Measurements from ENCODE around the gene POLR1B. TPM values are rescaled to one million over a fixed set of nuclear protein-coding genes. Genes with fewer than 3 reads are reported as not detected.
"Not testable (repeated sequence)": the region's sequence is repeated elsewhere in the genome, so short reads cannot be mapped to it uniquely, and the experiment has no call there.

POLR1B gene
- total and polyA plus RNA-seq, 5 donors: 3.1 to 13.8 (median 10.2) TPM

DNA sequence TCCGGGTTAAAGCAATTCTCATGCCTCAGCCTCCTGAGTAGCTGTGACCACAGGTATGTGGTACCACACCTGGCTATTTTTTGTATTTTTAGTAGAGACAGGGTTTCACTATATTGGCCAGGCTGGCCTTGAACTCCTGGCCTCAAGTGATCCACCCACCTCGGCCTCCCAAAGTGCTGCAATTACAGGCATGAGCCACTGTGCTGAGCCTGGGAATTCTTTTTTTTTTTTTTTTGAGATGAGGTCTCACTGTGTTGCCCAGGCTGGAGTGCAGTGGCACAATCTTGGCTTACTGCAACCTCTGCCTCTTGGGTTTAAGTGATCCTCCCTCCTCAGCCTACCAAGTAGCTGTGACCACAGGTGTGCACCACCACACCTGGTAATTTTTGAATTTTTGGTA is 73.5 kb downstream of the POLR1B start:
- H3K27ac ChIP-seq (ENCODE audit: low read length); H3K4me1 ChIP-seq (ENCODE audit: control insufficient read depth, insufficient read depth, low read length); intact Hi-C loops (cut with DNase I); ATAC-seq; DNase-seq; H3K9me3 ChIP-seq (ENCODE audit: control insufficient read depth, low read length); H3K4me3 ChIP-seq (ENCODE audit: low read length); H3K27me3 ChIP-seq (ENCODE audit: control insufficient read depth, insufficient read depth): not testable (repeated sequence)
- WGBS: 94% methylated on average over 2 of the region's 2 CpGs

DNA sequence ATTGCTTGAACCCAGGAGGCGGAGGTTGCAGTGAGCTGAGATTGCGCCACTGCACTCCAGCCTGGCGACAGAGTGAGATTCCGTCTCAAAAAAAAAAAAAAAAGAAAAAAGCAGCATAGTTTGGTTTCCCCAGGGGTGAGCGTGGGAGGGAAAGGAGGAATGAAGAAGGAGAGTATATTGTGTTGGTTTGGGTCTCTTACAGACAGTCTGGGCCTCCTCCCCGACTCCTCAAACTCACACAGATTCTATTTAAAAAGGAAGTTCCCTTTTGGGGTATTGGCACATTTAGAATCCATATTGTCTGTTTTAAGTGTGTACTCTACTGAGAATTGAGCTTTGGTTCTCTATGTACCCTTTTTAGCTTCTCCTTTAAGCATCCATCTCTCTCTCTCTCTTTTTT is 76.1 kb downstream of the POLR1B start:
- Histone ChIP-seq H3K27ac (ENCODE audit: low read length) (no peak overlapping the region), H3K27me3 (ENCODE audit: control insufficient read depth, insufficient read depth) (no peaks in the 10 kb centered on the region), H3K4me3 (ENCODE audit: low read length) (no peak overlapping the region), H3K9me3 (ENCODE audit: control insufficient read depth, low read length) (no peaks in the 10 kb centered on the region), H3K4me1 (ENCODE audit: control insufficient read depth, insufficient read depth, low read length) (no peaks in the 10 kb centered on the region)
- ATAC-seq (no peak), DNase-seq (no peak)
- intact Hi-C loops (cut with DNase I): no loop called here
- WGBS: 57% methylated on average over 6 of the region's 6 CpGs

DNA sequence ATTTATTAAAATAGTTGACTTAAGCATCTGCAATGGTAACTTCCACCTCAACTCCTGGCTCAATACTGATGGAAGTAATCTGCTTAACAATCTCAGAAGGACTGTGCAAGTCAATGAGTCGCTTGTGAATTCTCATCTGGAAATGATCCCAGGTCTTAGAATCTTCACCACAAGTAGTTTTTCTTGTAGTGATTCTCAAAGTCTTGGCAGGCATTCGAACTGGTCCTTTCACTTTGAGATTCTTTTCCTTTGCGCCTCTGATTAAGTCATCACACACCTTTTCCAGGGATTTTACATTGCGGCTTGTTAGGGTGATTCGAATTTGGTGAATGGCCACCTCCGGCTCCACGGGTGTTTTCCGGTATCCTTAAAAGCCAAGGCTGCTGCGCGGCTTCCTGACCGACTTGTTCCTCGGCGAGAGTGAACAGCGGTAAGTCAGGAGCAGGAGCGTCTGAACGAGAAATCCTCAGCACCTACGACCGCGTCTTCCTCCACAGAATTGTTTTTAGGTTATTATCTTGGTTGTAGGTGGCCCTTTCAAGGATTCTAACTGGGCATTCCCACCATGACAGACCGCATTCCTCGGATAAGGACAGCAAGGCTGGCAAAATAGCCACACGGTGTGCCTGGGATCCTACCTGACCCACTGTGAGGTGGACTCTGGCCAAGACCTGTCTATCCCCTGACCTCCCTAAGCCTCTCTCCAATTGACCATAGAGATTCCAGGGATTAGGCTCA is 79.7 kb downstream of the POLR1B start:
- DNase-seq (no peak), ATAC-seq (no peak)
- H3K4me1 ChIP-seq (ENCODE audit: control insufficient read depth, insufficient read depth, low read length): peaks cover 4% of the 10 kb centered on the region
- H3K4me3 ChIP-seq (ENCODE audit: low read length): no peak overlapping the region
- no peaks in the 10 kb centered on the region for H3K27me3 ChIP-seq (ENCODE audit: control insufficient read depth, insufficient read depth)
- H3K27ac ChIP-seq (ENCODE audit: low read length): no peak overlapping the region
- WGBS: 78% methylated on average over 22 of the region's 22 CpGs
- intact Hi-C loops (cut with DNase I): loop anchor here in 2 of 4 donors (10.0 kb wide), 1 partner anchor 73 kb away; no protein-coding TSS in a partner anchor
- no peaks in the 10 kb centered on the region for H3K9me3 ChIP-seq (ENCODE audit: control insufficient read depth, low read length)

DNA sequence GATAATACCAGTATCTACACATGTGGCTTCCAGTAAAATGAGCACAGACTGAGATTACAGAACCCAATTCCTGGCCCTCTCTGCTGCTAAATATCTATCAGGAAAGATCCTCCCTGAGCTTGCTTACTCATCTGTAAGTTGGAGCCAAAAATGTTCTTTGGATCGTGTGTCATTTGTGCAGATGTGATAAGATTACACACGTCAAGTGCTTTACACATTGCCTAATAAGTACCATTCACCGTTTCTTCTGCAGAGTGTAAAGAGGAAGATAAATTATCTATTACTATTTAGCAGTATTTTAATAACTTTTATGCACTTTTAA is 80.2 kb downstream of the POLR1B start:
- Histone ChIP-seq H3K9me3 (ENCODE audit: control insufficient read depth, low read length) (no peaks in the 10 kb centered on the region), H3K4me1 (ENCODE audit: control insufficient read depth, insufficient read depth, low read length) (peaks cover 4% of the 10 kb centered on the region), H3K4me3 (ENCODE audit: low read length) (no peak overlapping the region), H3K27ac (ENCODE audit: low read length) (no peak overlapping the region), H3K27me3 (ENCODE audit: control insufficient read depth, insufficient read depth) (no peaks in the 10 kb centered on the region)
- no peak for ATAC-seq
- DNase-seq: no peak
- intact Hi-C loops (cut with DNase I): loop anchor here in 2 of 4 donors (10.0 kb wide), 1 partner anchor 72 kb away; no protein-coding TSS in a partner anchor
- 18% methylated on average over 3 of the region's 3 CpGs for WGBS

DNA sequence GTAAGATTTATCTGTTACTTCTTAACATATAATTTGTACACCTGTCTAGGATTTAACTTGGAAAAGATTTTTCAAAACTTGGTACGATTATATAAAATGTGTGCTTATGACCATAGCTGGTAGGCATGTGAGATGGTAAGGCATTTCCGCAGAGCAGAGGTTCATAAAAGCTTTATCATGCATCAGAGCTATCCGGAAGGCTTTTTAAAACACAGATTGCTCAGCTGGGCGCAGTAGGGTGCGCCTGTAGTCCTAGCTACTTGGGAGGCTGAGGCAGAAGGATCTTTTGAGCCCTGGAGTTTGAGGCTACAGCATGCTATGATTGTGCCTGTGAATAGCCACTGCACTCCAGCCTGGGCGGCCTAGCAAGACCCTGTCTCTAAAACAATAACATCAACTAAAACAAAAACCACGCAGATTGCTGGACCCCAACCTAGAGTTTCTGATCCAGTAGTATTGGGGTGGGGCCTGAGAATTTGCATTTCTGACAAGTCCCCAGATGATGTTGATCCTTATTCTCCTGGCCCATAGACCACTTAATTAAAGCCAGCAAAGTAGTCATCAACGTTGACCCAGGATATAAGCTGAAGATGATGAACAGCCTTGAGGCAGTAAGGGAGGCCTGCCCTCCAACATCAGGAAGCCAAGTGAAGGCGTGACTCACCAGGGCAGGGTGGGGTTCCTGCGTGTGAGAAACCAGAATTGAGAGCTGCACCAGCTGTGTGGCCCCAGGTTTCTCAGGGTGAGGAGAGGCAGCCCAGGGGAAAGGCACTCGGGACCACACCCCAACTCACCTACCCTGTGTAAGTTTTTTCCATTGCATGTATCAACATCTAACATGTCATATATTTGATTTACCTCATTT is 81.9 kb downstream of the POLR1B start:
- ATAC-seq (peak in 1 of 2 donors; percentile 44), DNase-seq (peak; percentile 52 to 69 (median 63))
- 83% methylated on average over 11 of the region's 11 CpGs for WGBS
- Histone ChIP-seq H3K4me3 (ENCODE audit: low read length) (no peak overlapping the region), H3K9me3 (ENCODE audit: control insufficient read depth, low read length) (no peaks in the 10 kb centered on the region), H3K27me3 (ENCODE audit: control insufficient read depth, insufficient read depth) (no peaks in the 10 kb centered on the region), H3K27ac (ENCODE audit: low read length) (no peak overlapping the region), H3K4me1 (ENCODE audit: control insufficient read depth, insufficient read depth, low read length) (peaks cover 9% of the 10 kb centered on the region)
- intact Hi-C loops (cut with DNase I): loop anchor here in 2 of 4 donors (10.0 kb wide), 1 partner anchor 71 kb away; no protein-coding TSS in a partner anchor

DNA sequence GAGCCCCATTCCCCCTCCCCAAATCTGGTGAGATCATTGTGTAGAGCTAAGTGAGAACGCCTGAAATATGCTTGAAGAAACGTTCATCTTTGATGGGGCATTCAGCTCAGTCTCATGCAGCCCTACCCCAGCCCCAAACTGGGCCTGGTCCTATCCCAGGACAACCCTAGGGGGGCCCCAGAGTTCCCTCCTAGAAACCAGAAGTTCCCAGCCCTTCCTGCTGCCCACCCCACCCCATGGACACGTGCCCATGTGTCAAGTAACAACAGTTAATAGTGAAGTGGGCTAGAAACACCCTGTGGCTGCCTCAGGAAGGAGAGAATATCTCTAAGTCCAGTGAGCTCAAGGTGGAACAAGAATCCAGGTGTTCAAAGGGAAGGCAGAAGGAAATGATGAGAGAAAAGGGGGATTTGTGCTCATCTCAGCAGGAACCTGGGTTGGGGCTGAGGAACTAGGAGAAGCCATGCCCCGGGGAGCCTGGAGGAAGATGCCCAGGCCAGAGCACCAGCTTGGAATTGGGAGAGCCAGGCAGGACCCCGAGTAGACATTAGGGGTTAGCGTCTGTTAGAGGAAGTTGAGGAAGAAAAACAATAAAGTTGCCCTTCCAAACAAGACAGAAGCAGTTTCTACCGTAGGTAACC is 83.3 kb downstream of the POLR1B start:
- Histone ChIP-seq H3K27me3 (ENCODE audit: control insufficient read depth, insufficient read depth) (no peaks in the 10 kb centered on the region), H3K4me3 (ENCODE audit: low read length) (no peak overlapping the region), H3K4me1 (ENCODE audit: control insufficient read depth, insufficient read depth, low read length) (peaks cover 9% of the 10 kb centered on the region), H3K27ac (ENCODE audit: low read length) (no peak overlapping the region), H3K9me3 (ENCODE audit: control insufficient read depth, low read length) (no peaks in the 10 kb centered on the region)
- WGBS: 71% methylated on average over 7 of the region's 7 CpGs
- ATAC-seq (no peak), DNase-seq (peak in 1 of 3 donors; percentile 37)
- intact Hi-C loops (cut with DNase I): loop anchor here (2.0 to 10.0 kb wide), 3 partner anchors 69 to 102 kb away; no protein-coding TSS in a partner anchor

DNA sequence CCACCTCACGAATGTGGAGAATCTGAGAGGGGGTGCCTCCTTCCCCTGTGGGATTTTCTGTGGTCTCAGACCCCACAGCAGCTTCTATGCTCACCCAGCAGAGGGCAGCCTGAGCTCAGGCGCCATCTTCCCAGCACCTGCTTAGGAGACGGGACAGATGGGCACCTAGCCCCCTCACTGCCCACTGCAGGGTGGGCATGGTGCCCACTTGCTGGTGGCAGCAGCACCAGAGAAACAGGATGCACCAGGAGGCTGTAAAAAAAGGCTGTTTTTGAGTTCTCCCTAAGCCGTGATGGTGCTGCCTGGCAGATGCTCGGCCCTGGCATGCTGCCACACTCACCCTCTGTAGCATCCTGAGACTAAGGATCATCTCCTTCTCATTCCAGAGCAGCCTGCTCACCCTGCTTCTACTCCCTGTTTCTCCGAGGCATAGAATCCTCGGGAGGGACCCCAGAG is 84.4 kb downstream of the POLR1B start:
- intact Hi-C loops (cut with DNase I): loop anchor here (2.0 to 10.0 kb wide), 3 partner anchors 68 to 101 kb away; no protein-coding TSS in a partner anchor
- H3K4me3 ChIP-seq (ENCODE audit: low read length): no peak overlapping the region

More for the DNA sequence above, 84.4 kb downstream of the POLR1B start:
- WGBS: 10% methylated on average over 7 of the region's 7 CpGs
- Histone ChIP-seq H3K27ac (ENCODE audit: low read length) (peak overlapping the region; percentile 97), H3K9me3 (ENCODE audit: control insufficient read depth, low read length) (no peaks in the 10 kb centered on the region), H3K4me1 (ENCODE audit: control insufficient read depth, insufficient read depth, low read length) (peaks cover 9% of the 10 kb centered on the region), H3K27me3 (ENCODE audit: control insufficient read depth, insufficient read depth) (no peaks in the 10 kb centered on the region)
- ATAC-seq (peak; percentile 69 to 77), DNase-seq (peak; percentile 64 to 88 (median 79))

Other genes with a start within 250 kb of the POLR1B start
- gene RGPD8, start 108.8 kb upstream of the POLR1B start, total RNA-seq: 10 to 100 TPM in 2 of 4 donors, 1 to 10 TPM in 2; 9.7 to 19.0 (median 11.7) TPM
- gene RGPD8, start 108.8 kb upstream of the POLR1B start, polyA plus RNA-seq: 2.2 TPM
- gene TTL, start 60.3 kb upstream of the POLR1B start, total RNA-seq: 10 to 100 TPM; 35.3 to 41.9 (median 39.2) TPM
- 12.5 TPM for gene TTL, start 60.3 kb upstream of the POLR1B start, polyA plus RNA-seq
- gene CHCHD5, start 42.1 kb downstream of the POLR1B start, total RNA-seq: 10 to 100 TPM; 26.5 to 31.2 (median 29.6) TPM
- 37.2 TPM for gene CHCHD5, start 42.1 kb downstream of the POLR1B start, polyA plus RNA-seq
- 10 to 100 TPM; 14.2 to 24.2 (median 15.6) TPM for gene SLC20A1, start 103.5 kb downstream of the POLR1B start, total RNA-seq
- gene SLC20A1, start 103.5 kb downstream of the POLR1B start, polyA plus RNA-seq: 8.6 TPM
- gene NT5DC4, start 178.6 kb downstream of the POLR1B start, total RNA-seq: not detected
- not detected for gene NT5DC4, start 178.6 kb downstream of the POLR1B start, polyA plus RNA-seq
- gene CKAP2L, start 222.1 kb downstream of the POLR1B start, total RNA-seq: under 1 TPM in 2 of 4 donors, not detected in 2; 0.26 to 0.46 TPM
- gene CKAP2L, start 222.1 kb downstream of the POLR1B start, polyA plus RNA-seq: not detected
- gene IL1A, start 242.0 kb downstream of the POLR1B start, total RNA-seq: not detected
- not detected for gene IL1A, start 242.0 kb downstream of the POLR1B start, polyA plus RNA-seq

All from right cardiac atrium (tissue), 5 donors.